Stimulated activated CD8-positive, alpha-beta memory T cell treated with anti-CD3 and anti-CD28 coated beads, Interleukin-12 subunit alpha, Interleukin-12 subunit beta, amount 100 ng/mL, for 4 hours (primary cell): ENCODE data around the gene S100A14.

Source experiments
- DNase-seq: peaks from one replicate; pipeline ENCODE4 v3.0.0-alpha.2; 2020; ENCODE audit warnings: low read depth

Gene S100A14

GRCh38 chr1:153638261-153638660, 22.1 kb upstream of the S100A14 start:
- no peak for DNase-seq

- no peak for DNase-seq
Observed at GRCh38 chr1:153636312-153636711, 20.2 kb upstream of the S100A14 start.

- DNase-seq, result no peak
Observed at GRCh38 chr1:153635872-153636271, 19.7 kb upstream of the S100A14 start.

- DNase-seq, result peak; percentile 94
Observed at GRCh38 chr1:153633754-153634665, 17.9 kb upstream of the S100A14 start, which contains the start of gene CHTOP. CHTOP (plus strand) TSS chr1:153634066; CDS start chr1:153636589, 2,523 bp downstream.

GRCh38 chr1:153633161-153633753, 17.1 kb upstream of the S100A14 start:
- DNase-seq, result no peak

GRCh38 chr1:153631047-153632022, 15.2 kb upstream of the S100A14 start:
- DNase-seq, result no peak

GRCh38 chr1:153630384-153630783, 14.3 kb upstream of the S100A14 start:
- no peak for DNase-seq

GRCh38 chr1:153629971-153630370, 13.8 kb upstream of the S100A14 start:
- no peak for DNase-seq

GRCh38 chr1:153629343-153629665, 13.2 kb upstream of the S100A14 start:
- no peak for DNase-seq

- no peak for DNase-seq
Observed at GRCh38 chr1:153628638-153629342, 12.7 kb upstream of the S100A14 start.

GRCh38 chr1:153627715-153628626, 11.8 kb upstream of the S100A14 start, which contains the start of gene S100A1:
S100A1 (plus strand) TSS chr1:153628434; CDS start chr1:153630522, 2,088 bp downstream.
- no peak for DNase-seq

GRCh38 chr1:153626904-153627714, 11.0 kb upstream of the S100A14 start, which contains the start of gene S100A13:
S100A13 (minus strand) TSS chr1:153627505; CDS start chr1:153626472, 1,033 bp downstream.
- DNase-seq, result no peak

GRCh38 chr1:153626477-153626903, 10.4 kb upstream of the S100A14 start:
- no peak for DNase-seq

- no peak for DNase-seq
Observed at GRCh38 chr1:153624965-153625611, 9.0 kb upstream of the S100A14 start.

- DNase-seq, result no peak
Observed at GRCh38 chr1:153623101-153623500, 7.0 kb upstream of the S100A14 start.

GRCh38 chr1:153619171-153619570, 3.0 kb upstream of the S100A14 start:
- no peak for DNase-seq

- peak; percentile 53 for DNase-seq
Observed at GRCh38 chr1:153617663-153618062, 1.5 kb upstream of the S100A14 start.

- DNase-seq, result no peak
Observed at GRCh38 chr1:153616917-153617311, 789 bp upstream of the S100A14 start.

GRCh38 chr1:153615406-153615805, 719 bp downstream of the S100A14 start:
- DNase-seq, result no peak
